ENCODE measurements around the gene FMN2. TPM values are rescaled to one million over a fixed set of nuclear protein-coding genes. Genes with fewer than 3 reads are reported as not detected.
"Not testable (repeated sequence)": the region's sequence is repeated elsewhere in the genome, so short reads cannot be mapped to it uniquely, and the experiment has no call there.

Gene FMN2
- polyA plus RNA-seq, 10 donors, result 0.36 to 1.2 (median 0.75) TPM

- DNase-seq, result no peak
Observed at GRCh38 chr1:240136402-240136801, 44.7 kb downstream of the FMN2 start.

- DNase-seq, result no peak
Observed at GRCh38 chr1:240138867-240139266, 47.2 kb downstream of the FMN2 start.

- no peak for DNase-seq
Observed at GRCh38 chr1:240139511-240139910, 47.8 kb downstream of the FMN2 start.

- DNase-seq, result no peak
Observed at GRCh38 chr1:240145120-240145519, 53.4 kb downstream of the FMN2 start.

GRCh38 chr1:240148333-240148732, 56.6 kb downstream of the FMN2 start:
- no peak for DNase-seq

- DNase-seq, result peak; percentile 43 to 58 (median 49)
Observed at GRCh38 chr1:240149484-240150094, 57.9 kb downstream of the FMN2 start.

- peak in 1 of 3 donors; percentile 4 for DNase-seq
Observed at GRCh38 chr1:240151136-240151735, 59.6 kb downstream of the FMN2 start.

- DNase-seq, result no peak
Observed at GRCh38 chr1:240152611-240153297, 61.1 kb downstream of the FMN2 start.

- no peak for DNase-seq
Observed at GRCh38 chr1:240155605-240156004, 63.9 kb downstream of the FMN2 start.

- no peak for DNase-seq
Observed at GRCh38 chr1:240164742-240165141, 73.1 kb downstream of the FMN2 start.

- DNase-seq, result no peak
Observed at GRCh38 chr1:240169188-240169587, 77.5 kb downstream of the FMN2 start.

- no peak for DNase-seq
Observed at GRCh38 chr1:240170266-240170665, 78.6 kb downstream of the FMN2 start.

- no peak for DNase-seq
Observed at GRCh38 chr1:240170806-240171205, 79.1 kb downstream of the FMN2 start.

GRCh38 chr1:240171907-240172306, 80.2 kb downstream of the FMN2 start:
- no peak for DNase-seq

- peak in 1 of 3 donors; percentile 8 for DNase-seq
Observed at GRCh38 chr1:240173836-240174235, 82.2 kb downstream of the FMN2 start.

- no peak for DNase-seq
Observed at GRCh38 chr1:240174734-240175133, 83.1 kb downstream of the FMN2 start.

GRCh38 chr1:240178366-240178765, 86.7 kb downstream of the FMN2 start:
- DNase-seq, result no peak

- not testable (repeated sequence) for DNase-seq
Observed at GRCh38 chr1:240184682-240185081, 93.0 kb downstream of the FMN2 start.

- DNase-seq, result no peak
Observed at GRCh38 chr1:240188139-240188538, 96.5 kb downstream of the FMN2 start.

- DNase-seq, result peak; percentile 33 to 41 (median 35)
Observed at GRCh38 chr1:240189386-240189989, 97.8 kb downstream of the FMN2 start.

GRCh38 chr1:240190881-240191401, 99.3 kb downstream of the FMN2 start:
- peak; percentile 77 to 94 (median 85) for DNase-seq

GRCh38 chr1:240192851-240193250, 101.2 kb downstream of the FMN2 start:
- DNase-seq, result no peak

- DNase-seq, result no peak
Observed at GRCh38 chr1:240193679-240194078, 102.0 kb downstream of the FMN2 start.

Data from muscle of back (tissue), 11 donors.